ENCODE results near the gene CCN6. TPM values are rescaled to one million over a fixed set of nuclear protein-coding genes. Genes with fewer than 3 reads are reported as not detected.

The CCN6 gene
- total RNA-seq, 4 donors from 2014 or later, result not detected

DNA sequence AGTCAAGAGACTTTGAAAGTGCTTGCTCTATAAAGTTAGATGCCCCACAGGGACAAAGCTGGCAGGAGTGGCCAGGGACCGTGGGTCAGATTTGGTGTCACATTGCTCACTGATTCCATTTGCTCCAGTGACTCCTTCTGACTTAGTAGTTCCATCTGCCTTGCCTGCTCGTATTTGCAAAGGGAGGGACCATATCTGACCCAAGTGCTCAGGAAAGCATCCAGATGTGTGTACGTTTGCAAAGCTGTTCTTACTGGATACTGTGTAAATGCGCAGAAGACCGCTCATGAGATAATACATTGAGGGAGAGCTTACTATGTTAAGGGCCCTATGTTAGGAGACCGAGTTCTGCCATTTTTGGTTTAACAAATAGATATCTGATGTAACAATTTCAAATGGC is 21.2 kb upstream of the CCN6 start:
- H3K9me3 ChIP-seq, result no peaks in the 10 kb centered on the region
- H3K36me3 ChIP-seq, result no peaks in the 10 kb centered on the region
- DNase-seq, result no peak
- H3K27ac ChIP-seq, result no peak overlapping the region
- H3K4me1 ChIP-seq, result no peaks in the 10 kb centered on the region
- no peak overlapping the region for H3K4me3 ChIP-seq
- intact Hi-C loops (cut with DNase I; ENCODE audit: low total_unique reads), result no loop called here
- TF ChIP-seq, protein P1, sequence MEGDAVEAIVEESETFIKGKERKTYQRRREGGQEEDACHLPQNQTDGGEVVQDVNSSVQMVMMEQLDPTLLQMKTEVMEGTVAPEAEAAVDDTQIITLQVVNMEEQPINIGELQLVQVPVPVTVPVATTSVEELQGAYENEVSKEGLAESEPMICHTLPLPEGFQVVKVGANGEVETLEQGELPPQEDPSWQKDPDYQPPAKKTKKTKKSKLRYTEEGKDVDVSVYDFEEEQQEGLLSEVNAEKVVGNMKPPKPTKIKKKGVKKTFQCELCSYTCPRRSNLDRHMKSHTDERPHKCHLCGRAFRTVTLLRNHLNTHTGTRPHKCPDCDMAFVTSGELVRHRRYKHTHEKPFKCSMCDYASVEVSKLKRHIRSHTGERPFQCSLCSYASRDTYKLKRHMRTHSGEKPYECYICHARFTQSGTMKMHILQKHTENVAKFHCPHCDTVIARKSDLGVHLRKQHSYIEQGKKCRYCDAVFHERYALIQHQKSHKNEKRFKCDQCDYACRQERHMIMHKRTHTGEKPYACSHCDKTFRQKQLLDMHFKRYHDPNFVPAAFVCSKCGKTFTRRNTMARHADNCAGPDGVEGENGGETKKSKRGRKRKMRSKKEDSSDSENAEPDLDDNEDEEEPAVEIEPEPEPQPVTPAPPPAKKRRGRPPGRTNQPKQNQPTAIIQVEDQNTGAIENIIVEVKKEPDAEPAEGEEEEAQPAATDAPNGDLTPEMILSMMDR (IDR thresholded peaks at IDR 0.05), result no peak
- TF ChIP-seq POLR2A (IDR thresholded peaks at IDR 0.05), result no peak
- H3K27me3 ChIP-seq, result no peaks in the 10 kb centered on the region

DNA sequence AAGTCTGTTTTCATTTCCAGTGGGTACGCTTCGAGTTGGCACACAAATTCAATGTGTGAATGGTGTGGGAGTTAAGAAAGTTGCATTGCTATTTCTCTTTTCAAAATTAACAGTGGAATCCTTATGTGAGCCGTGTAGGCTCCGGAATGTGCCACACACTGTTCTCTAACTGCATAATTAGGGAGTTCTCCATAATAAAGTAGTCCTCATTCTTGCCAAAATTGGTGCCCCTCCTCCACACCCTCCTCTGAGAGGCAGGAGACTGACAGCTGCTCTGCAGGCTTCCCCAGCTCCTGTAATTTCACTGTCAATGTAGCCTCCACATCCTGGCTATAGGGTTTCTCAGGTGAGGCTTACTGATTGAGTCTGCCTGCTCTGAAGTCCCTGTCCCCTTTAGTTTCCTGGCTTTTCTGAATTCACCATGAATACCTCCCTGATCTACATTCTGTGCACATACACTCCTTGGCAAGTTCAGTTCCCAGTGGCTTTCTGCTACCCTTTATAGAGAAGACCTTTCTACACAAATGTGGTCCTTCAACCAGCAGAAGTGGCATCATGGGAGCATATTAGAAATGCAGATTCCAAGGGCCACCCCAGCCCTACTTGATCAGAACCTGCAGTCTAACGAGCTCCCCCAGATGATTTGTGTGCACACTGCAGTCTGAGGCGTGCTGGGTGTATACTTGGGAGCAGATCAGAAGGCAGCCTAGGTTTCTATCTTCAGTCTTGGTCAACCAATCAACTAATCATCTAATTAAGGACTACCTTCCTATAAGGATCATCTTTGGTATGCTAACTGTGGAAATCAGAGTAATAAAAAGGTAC is 19.9 kb upstream of the CCN6 start:
- TF ChIP-seq POLR2A (IDR thresholded peaks at IDR 0.05), result no peak
- TF ChIP-seq, protein P1 (IDR thresholded peaks at IDR 0.05), result no peak

DNA sequence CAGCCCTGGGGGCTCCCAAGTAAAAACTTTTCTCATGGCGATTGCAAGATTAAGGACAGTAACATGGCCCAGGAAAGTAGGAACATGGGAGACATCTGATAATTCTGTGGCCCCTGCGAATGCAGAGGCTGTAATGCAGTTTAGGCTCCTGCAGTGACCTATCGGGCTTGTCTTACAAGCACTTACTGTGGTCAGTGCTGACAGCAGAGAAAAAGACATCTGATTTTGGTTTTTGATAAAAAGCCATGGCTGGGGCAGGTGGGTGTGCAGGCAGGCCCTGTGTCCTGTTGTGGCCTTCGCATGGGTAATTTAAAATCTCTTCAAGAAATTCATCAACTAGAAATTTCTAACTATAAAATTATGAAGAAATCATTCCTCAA is 19.3 kb upstream of the CCN6 start:
- Histone ChIP-seq H3K36me3 (no peaks in the 10 kb centered on the region), H3K4me3 (no peak overlapping the region), H3K9me3 (no peaks in the 10 kb centered on the region), H3K27me3 (no peaks in the 10 kb centered on the region), H3K4me1 (peaks cover 7 to 8% of the 10 kb centered on the region in 2 donors), H3K27ac (peak overlapping the region; percentile 86 to 93)
- TF ChIP-seq, protein P1 (IDR thresholded peaks at IDR 0.05), result no peak
- TF ChIP-seq POLR2A (IDR thresholded peaks at IDR 0.05), result no peak
- no peak for DNase-seq
- intact Hi-C loops (cut with DNase I; ENCODE audit: low total_unique reads), result no loop called here

More for the DNA sequence above, 19.9 kb upstream of the CCN6 start:
- H3K27me3 ChIP-seq, result no peaks in the 10 kb centered on the region
- no peaks in the 10 kb centered on the region for H3K36me3 ChIP-seq
- no peaks in the 10 kb centered on the region for H3K9me3 ChIP-seq
- peaks cover 7 to 8% of the 10 kb centered on the region in 2 donors for H3K4me1 ChIP-seq
- DNase-seq, result no peak
- no peak overlapping the region for H3K4me3 ChIP-seq
- intact Hi-C loops (cut with DNase I; ENCODE audit: low total_unique reads), result no loop called here
- peak overlapping the region in 1 of 2 donors; percentile 86 for H3K27ac ChIP-seq

DNA sequence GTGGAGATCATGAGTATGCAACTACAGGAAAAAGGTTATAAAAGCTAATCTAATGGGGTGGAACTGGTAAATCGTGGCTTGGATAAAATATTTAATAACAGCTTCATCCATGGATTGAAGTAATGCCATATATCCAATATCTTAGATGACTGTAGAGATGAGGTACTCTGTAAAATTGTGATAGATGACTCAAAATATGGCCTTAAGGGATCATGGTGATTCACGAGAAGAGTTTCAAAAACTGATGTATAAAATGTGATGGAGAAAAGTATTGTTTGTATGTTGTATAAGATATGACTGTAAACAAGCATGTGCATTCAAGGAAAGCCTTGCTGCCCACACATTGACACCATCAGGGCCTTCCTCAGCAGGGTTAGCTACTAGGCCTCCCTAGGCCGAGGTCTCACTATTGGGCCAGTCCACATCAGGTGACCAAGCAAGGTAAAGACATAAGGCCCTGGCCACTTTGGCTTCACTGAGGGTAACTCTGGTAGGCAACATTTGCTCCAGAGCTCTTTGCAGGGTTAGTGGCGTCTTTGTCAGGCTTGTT is 17.7 kb upstream of the CCN6 start:
- Histone ChIP-seq H3K4me1 (peaks cover 7 to 8% of the 10 kb centered on the region in 2 donors), H3K27me3 (no peaks in the 10 kb centered on the region), H3K9me3 (no peaks in the 10 kb centered on the region), H3K36me3 (no peaks in the 10 kb centered on the region), H3K4me3 (no peak overlapping the region), H3K27ac (peak overlapping the region; percentile 86 to 93)
- TF ChIP-seq POLR2A (IDR thresholded peaks at IDR 0.05), result no peak
- TF ChIP-seq, protein P1 (IDR thresholded peaks at IDR 0.05), result no peak
- no peak for DNase-seq
- intact Hi-C loops (cut with DNase I; ENCODE audit: low total_unique reads), result no loop called here

DNA sequence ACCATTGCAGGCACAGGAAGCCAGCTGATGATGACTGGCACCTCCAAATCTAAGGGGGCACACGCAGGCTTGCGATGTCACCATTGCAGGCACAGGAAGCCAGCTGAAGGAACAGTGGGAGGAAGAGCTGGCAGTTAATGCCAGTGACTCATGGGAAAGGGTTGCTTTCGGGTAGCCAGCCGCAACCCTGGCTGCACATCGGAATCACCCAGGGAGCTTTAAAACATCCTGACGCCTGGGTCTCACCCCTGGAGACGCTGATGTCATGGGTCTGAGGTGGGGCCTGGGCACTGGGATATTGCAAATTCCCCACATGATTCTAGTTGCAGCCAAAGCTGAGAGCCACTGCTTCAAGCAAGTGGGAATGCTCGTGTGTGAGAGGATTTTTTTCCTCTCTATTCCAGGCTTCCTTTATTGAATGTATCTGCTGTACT is 16.1 kb upstream of the CCN6 start:
- intact Hi-C loops (cut with DNase I; ENCODE audit: low total_unique reads), result no loop called here
- no peaks in the 10 kb centered on the region for H3K27me3 ChIP-seq
- peak; percentile 87 to 89 for DNase-seq
- H3K4me1 ChIP-seq, result peaks cover 7 to 8% of the 10 kb centered on the region in 2 donors
- peak; percentile 19 to 48 for TF ChIP-seq POLR2A (IDR thresholded peaks at IDR 0.05)
- TF ChIP-seq, protein P1 (IDR thresholded peaks at IDR 0.05), result no peak
- H3K9me3 ChIP-seq, result no peaks in the 10 kb centered on the region
- no peak overlapping the region for H3K4me3 ChIP-seq
- H3K27ac ChIP-seq, result peak overlapping the region; percentile 86 to 93
- no peaks in the 10 kb centered on the region for H3K36me3 ChIP-seq
